GM21737 (cell line): ENCODE data around the gene WNT2.

Experiments
- ATAC-seq: cut with Tn5 transposase; IDR thresholded peaks from one replicate; pipeline ENCODE4 v1.9.1; 2021; ENCODE audit warnings: mild to moderate bottlenecking, moderate library complexity; ENCODE audit not compliant: unreplicated experiment

Gene WNT2

GRCh38 chr7:117322741-117323304, at the start of gene WNT2:
Gene WNT2 (minus strand): TSS chr7:117323058. CDS start chr7:117322989, 69 bp downstream.
- no peak for ATAC-seq

- no peak for ATAC-seq
Measured at GRCh38 chr7:117372073-117372472, 49.2 kb upstream of the WNT2 start.

- ATAC-seq = no peak
Measured at GRCh38 chr7:117364339-117365080, 41.7 kb upstream of the WNT2 start.

- ATAC-seq = no peak
Measured at GRCh38 chr7:117362294-117362888, 39.5 kb upstream of the WNT2 start.

GRCh38 chr7:117350027-117350426, 27.2 kb upstream of the WNT2 start:
- no peak for ATAC-seq

GRCh38 chr7:117349570-117349969, 26.7 kb upstream of the WNT2 start:
- no peak for ATAC-seq

GRCh38 chr7:117347962-117348672, 25.3 kb upstream of the WNT2 start:
- ATAC-seq = no peak

- no peak for ATAC-seq
Measured at GRCh38 chr7:117347480-117347879, 24.6 kb upstream of the WNT2 start.

GRCh38 chr7:117346161-117346560, 23.3 kb upstream of the WNT2 start:
- ATAC-seq = no peak

GRCh38 chr7:117338020-117338419, 15.2 kb upstream of the WNT2 start:
- no peak for ATAC-seq

- no peak for ATAC-seq
Measured at GRCh38 chr7:117333168-117333567, 10.3 kb upstream of the WNT2 start.

- ATAC-seq = no peak
Measured at GRCh38 chr7:117332031-117332430, 9.2 kb upstream of the WNT2 start.

GRCh38 chr7:117325836-117326235, 3.0 kb upstream of the WNT2 start:
- no peak for ATAC-seq

- no peak for ATAC-seq
Measured at GRCh38 chr7:117324960-117325359, 2.1 kb upstream of the WNT2 start.

- no peak for ATAC-seq
Measured at GRCh38 chr7:117323851-117324711, 1.2 kb upstream of the WNT2 start.

- ATAC-seq = no peak
Measured at GRCh38 chr7:117323305-117323850, 520 bp upstream of the WNT2 start.

GRCh38 chr7:117320523-117320922, 2.3 kb downstream of the WNT2 start:
- ATAC-seq = no peak

GRCh38 chr7:117319181-117319580, 3.7 kb downstream of the WNT2 start:
- ATAC-seq = no peak

- no peak for ATAC-seq
Measured at GRCh38 chr7:117313582-117313981, 9.3 kb downstream of the WNT2 start.
